NCI-H1105 (cell line): ENCODE data around the gene CLEC11A.
A peak's percentile ranks its signal among the peaks of the same experiment; 100 is the strongest.

Experiments used
- DNase-seq: peaks from one replicate; lab custom pipeline; 2025; lab: John Stamatoyannopoulos, UW

The CLEC11A gene

GRCh38 chr19:50703915-50704796 lies 19.0 kb upstream of the CLEC11A start:
- peak; percentile 26 for DNase-seq

DNA sequence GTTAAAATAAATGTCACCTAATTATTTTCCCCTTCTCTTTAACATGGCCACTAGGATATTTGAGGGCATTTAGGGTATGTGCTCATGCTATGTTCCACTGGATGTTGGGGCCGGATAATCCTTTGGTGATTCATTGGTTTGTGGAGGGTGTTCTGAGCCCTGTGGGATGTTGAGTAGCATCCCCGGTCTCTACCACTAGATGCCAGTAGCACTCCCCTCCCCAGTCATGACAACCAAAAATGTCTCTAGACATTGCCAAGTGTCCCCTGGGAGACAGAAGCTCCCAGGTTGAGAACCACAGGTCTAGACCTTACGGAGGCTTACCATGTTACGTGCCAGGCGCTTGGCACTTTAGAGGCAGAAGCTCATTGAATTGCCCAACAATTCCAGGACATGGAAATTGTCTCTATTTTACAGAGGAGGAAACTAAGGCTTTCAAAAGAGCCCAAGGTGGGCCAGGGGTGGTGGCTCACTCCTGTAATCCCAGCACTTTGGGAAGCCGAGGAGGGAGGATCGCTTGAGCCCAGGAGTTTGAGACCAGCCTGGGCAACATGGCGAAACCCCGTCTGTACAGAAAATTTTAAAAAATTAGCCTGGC lies 17.6 kb upstream of the CLEC11A start:
- peak; percentile 43 for DNase-seq

- DNase-seq = no peak
Observed at GRCh38 chr19:50706387-50706786, 16.8 kb upstream of the CLEC11A start.

DNA sequence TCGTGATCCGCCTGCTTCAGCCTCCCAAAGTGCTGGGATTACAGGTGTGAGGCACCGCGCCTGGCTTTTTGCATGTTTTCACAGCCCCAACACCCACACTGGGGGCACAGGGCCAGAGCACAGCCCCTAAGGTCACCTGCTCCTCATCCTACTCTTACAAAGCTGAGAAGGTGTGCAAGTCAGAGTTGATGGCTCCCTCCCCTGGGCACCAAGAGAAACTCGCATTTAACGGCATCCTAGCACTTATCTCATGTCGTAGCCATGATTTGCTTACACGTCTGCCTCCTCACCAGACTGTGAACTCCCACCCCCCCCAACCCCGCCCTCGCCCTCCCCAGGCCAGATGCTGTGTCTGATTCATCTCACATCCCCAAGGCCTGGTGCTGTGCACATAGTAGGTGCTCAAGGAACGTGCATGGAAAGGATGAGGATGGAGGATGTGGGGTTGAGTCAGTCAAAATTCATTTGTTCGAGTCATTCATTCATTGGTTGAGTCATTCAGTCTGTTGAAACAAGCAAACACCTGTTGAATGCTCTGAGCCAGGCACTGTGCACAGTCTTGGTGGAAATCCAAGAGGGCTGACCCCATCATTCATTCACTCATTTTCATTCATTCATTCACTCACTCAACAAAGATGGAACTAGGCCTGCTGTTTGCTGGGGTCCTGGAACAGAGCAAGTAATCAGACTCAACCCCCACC lies 14.8 kb upstream of the CLEC11A start:
- no peak for DNase-seq

GRCh38 chr19:50710094-50710493 lies 13.1 kb upstream of the CLEC11A start:
- no peak for DNase-seq

- no peak for DNase-seq
Observed at GRCh38 chr19:50710612-50711011, 12.6 kb upstream of the CLEC11A start.

GRCh38 chr19:50711196-50711595 lies 12.0 kb upstream of the CLEC11A start:
- no peak for DNase-seq

GRCh38 chr19:50711805-50712204 lies 11.4 kb upstream of the CLEC11A start:
- DNase-seq = no peak

GRCh38 chr19:50712833-50713232 lies 10.3 kb upstream of the CLEC11A start:
- no peak for DNase-seq

DNA sequence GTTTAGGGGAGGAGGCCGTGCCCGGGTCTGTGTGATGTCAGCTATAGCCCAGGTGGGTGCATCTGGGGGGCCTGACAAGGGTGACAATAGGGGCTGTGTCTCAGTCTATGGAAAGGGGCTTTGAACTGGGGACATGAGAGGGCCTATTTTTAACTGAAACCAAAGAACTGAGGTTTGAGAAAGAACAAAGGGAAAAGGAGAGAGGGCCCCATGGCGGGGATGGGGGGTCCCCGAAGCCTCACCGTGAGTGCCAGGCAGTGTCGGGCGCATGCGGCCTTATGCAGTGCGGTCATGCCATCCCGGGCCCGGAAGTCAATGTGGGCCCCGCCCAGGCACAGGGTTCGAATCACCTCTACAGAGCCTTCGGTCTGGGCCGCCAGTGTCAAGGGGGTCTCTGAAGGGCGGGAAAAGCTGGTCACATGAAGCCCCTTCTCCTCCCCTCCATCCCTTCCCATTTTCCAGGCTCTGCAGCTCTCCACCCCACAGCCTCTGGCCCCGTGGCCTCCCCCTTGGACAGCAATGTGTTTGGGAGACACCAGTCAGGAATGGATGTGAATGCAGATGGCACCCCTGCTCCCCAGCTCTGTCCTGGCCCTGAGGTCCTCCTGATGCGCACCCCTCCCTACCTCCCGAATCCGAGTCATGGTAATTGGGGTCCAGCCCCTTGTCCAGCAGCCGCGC lies 9.5 kb upstream of the CLEC11A start:
- no peak for DNase-seq

GRCh38 chr19:50716178-50717025 lies 6.8 kb upstream of the CLEC11A start:
- DNase-seq = no peak

GRCh38 chr19:50717026-50717723 lies 6.0 kb upstream of the CLEC11A start:
- no peak for DNase-seq

DNA sequence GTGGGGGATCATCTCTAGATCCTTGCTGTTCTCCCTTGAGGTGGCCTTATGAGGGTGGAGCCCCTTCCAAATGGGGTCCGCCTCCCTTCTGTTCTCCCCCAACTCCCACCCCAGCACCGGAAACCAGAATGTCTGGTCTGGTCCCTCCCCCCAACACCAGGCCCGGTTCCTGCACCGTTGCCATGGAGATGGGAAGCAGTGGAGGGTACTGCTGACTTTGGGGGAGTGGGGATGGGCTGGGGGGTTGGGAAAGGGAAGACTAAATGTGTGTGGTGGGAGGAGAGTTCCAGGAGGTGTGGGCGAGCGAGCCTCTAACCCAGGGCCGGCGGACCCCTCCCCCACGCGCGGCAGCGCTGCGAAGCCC lies 5.3 kb upstream of the CLEC11A start:
- DNase-seq = no peak

DNA sequence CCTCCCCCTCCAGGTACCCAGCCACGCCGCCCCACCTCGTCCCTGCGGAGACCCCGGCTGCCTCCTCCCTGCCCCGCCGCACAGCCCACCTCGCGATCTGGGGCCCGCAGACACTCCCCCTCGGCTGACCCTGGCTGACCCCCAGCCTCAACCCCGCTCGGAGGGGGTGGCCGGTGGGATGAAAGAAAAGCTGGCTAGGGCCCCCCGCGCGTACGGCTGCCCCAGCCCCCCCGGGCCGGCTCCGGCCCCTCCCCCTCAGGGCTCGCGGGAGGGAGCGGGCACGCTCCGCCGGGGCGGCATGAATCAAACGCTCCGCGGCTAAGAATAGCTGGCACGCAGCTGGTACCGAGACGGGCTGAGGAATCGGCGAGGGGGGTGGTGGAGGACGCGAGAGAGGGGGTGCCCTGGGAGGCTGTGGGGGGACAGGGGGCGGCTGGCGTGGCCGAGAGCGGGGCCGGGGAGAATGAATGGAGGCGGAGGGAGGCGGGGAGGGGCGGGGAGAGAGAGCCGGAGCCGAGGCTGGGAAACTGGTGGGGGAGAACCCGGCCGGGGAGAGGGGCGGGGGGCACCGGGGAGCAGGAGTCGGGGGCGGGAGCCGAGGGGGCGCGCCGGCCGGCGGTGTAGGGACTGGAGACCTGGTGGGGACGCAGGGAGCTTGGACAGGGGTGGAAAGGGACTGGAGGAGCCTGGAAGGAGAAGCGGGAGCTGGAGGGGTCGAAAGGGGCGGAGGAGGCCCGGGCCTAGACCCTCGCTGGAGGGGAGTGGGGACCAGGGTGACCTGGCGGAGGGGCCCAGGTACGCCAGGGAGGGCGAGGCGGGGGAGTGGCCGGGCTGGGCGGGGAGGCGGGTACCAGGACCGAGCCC lies 4.7 kb upstream of the CLEC11A start:
- DNase-seq = no peak

DNA sequence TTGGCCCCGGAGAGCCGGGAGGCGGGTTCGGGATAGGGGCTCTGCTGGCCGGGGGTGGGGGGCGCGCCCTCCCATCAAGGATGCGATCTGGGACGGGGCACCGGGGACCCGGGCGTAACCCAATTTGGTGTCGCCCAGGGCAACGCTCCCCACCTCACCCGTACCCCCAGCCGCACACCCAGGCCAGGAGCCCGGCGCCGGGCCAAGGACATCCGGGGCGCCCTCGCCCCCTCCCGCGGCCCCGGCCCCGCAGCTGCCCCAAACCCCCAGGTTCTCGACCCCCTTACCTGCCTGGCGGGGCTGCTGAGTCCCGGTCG lies 4.1 kb upstream of the CLEC11A start:
- DNase-seq = no peak

DNA sequence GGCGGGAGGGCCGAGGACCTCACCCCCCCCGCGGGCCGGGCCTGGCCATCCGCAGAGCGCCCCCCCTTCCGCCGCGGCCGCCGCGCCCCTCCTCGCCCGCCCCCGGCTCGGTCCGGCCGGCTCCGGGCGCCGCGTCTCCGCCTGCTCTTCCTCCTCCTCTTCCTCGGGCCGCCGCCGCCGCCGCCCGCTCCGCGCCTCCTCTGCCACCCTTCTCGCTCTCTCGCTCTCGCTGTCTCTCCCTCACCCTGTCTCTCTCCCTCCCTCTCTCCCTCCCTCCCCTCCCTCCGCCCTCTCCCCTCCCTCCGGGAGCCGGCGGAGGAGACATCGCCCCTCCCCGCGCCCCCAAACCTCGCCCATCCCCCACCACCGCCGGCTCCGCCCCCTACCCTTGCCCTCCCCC lies 3.6 kb upstream of the CLEC11A start, which contains the start of gene SHANK1:
SHANK1 (minus strand) TSS at position 237 of the 400 bp plus-strand sequence. CDS start 2,883 bp downstream, outside the sequence.
- DNase-seq = no peak

- DNase-seq = no peak
Observed at GRCh38 chr19:50720181-50720920, 2.8 kb upstream of the CLEC11A start.

- no peak for DNase-seq
Observed at GRCh38 chr19:50720921-50721381, 2.2 kb upstream of the CLEC11A start.
